OCI-LY1 (cell line): Measurements from ENCODE around the gene SESN1.

Experiments used
- H2AFZ ChIP-seq: fragments of 200-600 bp; sonication (generic), shearing (Covaris generic); 2 replicates; pipeline ENCODE4 v1.6.0; 2014; ENCODE audit warnings: antibody characterized with exemption, mild to moderate bottlenecking, low read length
- H3F3A ChIP-seq: fragments of 200-600 bp; sonication (generic), shearing (Covaris generic); 2 replicates; pipeline ENCODE4 v1.6.0; 2014; ENCODE audit warnings: mild to moderate bottlenecking, antibody characterized with exemption, low read length, moderate library complexity; ENCODE audit not compliant: insufficient read depth
- H3K27ac ChIP-seq: fragments of 200-600 bp; sonication (generic); 2 replicates; pipeline ENCODE4 v1.5.1; 2014; ENCODE audit warnings: low read length, mixed run types, mild to moderate bottlenecking, low read depth; ENCODE audit not compliant: poor library complexity, severe bottlenecking
- H3K27me3 ChIP-seq: fragments of 200-600 bp; sonication (generic); 2 replicates; pipeline ENCODE4 v1.6.0; 2014; ENCODE audit warnings: antibody characterized with exemption, mild to moderate bottlenecking, low read length, moderate library complexity; ENCODE audit not compliant: insufficient read depth
- H3K36me3 ChIP-seq: fragments of 200-600 bp; sonication (generic); 2 replicates; pipeline ENCODE4 v1.6.1; 2014; ENCODE audit warnings: mild to moderate bottlenecking, antibody characterized with exemption, low read length, moderate library complexity, mixed read lengths; ENCODE audit not compliant: insufficient read depth
- H3K4me1 ChIP-seq: fragments of 200-600 bp; sonication (generic); 2 replicates; pipeline ENCODE4 v1.5.1; 2014; ENCODE audit warnings: mild to moderate bottlenecking, low read length, moderate library complexity; ENCODE audit not compliant: insufficient read depth, severe bottlenecking
- H3K4me2 ChIP-seq: fragments of 200-600 bp; sonication (generic), shearing (Covaris generic); 2 replicates; pipeline ENCODE4 v1.6.1; 2014; ENCODE audit warnings: low read length
- H3K4me3 ChIP-seq: fragments of 200-600 bp; sonication (generic); 2 replicates; pipeline ENCODE4 v1.5.1; 2014; ENCODE audit warnings: low read length, low read depth, mild to moderate bottlenecking, mixed read lengths; ENCODE audit not compliant: poor library complexity, severe bottlenecking
- H3K79me2 ChIP-seq: fragments of 200-600 bp; shearing (Covaris generic); 2 replicates; pipeline ENCODE4 v1.6.1; 2016; ENCODE audit warnings: mixed run types, low read length, mixed read lengths; ENCODE audit not compliant: insufficient read depth
- H3K9ac ChIP-seq: fragments of 200-600 bp; sonication (generic), shearing (Covaris generic); 2 replicates; pipeline ENCODE4 v1.6.1; 2014; ENCODE audit warnings: mild to moderate bottlenecking, low read length, mixed read lengths
- H3K9me2 ChIP-seq: fragments of 200-600 bp; sonication (generic), shearing (Covaris generic); 2 replicates; pipeline ENCODE4 v1.6.1; 2014; ENCODE audit warnings: low read depth, mild to moderate bottlenecking, low read length, mixed read lengths
- H3K9me3 ChIP-seq: fragments of 200-600 bp; shearing (Covaris generic); 2 replicates; pipeline ENCODE4 v1.6.1; 2014; ENCODE audit warnings: low read length, mixed read lengths
- H4K20me1 ChIP-seq: fragments of 200-600 bp; sonication (generic), shearing (Covaris generic); 2 replicates; pipeline ENCODE4 v1.6.0; 2016; ENCODE audit warnings: mild to moderate bottlenecking, low read length; ENCODE audit not compliant: insufficient read depth
- CTCF ChIP-seq: fragments of 200-600 bp; sonication (generic), shearing (Covaris generic); IDR thresholded peaks from 2 replicates; pipeline ENCODE4 v1.5.1; 2017; ENCODE audit warnings: mild to moderate bottlenecking, antibody characterized with exemption, low read length, moderate library complexity, mixed read lengths
- EZH2 ChIP-seq: fragments of 200-600 bp; sonication (generic), shearing (Covaris generic); IDR thresholded peaks from 2 replicates; pipeline ENCODE4 v1.8.0; 2017; ENCODE audit warnings: borderline replicate concordance, mixed run types, mild to moderate bottlenecking, antibody characterized with exemption, low read length, moderate library complexity, mixed read lengths

Gene SESN1

DNA sequence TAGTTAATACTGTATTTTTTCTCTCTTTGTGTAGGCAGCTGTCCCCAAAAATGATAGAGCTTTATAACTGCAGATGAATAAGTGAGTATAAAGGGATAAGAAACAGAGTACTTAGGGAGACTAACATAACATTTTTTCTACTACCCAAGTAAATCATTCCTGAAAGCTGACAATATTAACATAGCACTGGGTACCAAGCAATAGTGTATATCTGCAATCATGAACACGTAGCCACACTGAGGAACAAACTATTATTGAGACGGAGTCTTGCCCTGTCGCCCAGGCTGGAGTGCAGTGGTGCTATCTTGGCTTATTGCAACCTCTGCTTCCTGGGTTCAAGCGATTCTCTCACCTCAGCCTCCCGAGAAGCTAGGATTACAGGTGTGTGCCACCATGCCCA lies 105.9 kb downstream of the SESN1 start:
- Histone ChIP-seq H2AFZ (no peak overlapping the region), H3K79me2 (no peaks in the 10 kb centered on the region), H3K27me3 (no peaks in the 10 kb centered on the region), H3K4me3 (no peak overlapping the region), H3K9me2 (no peaks in the 10 kb centered on the region), H3K9me3 (no peaks in the 10 kb centered on the region), H3F3A (no peaks in the 10 kb centered on the region), H3K27ac (no peak overlapping the region), H3K4me1 (no peaks in the 10 kb centered on the region), H3K9ac (no peak overlapping the region), H3K36me3 (peaks cover 48% of the 10 kb centered on the region; the same call in 1 of the 2 replicates), H4K20me1 (no peaks in the 10 kb centered on the region), H3K4me2 (no peak overlapping the region)
- TF ChIP-seq CTCF (no peak), EZH2 (no peak)

DNA sequence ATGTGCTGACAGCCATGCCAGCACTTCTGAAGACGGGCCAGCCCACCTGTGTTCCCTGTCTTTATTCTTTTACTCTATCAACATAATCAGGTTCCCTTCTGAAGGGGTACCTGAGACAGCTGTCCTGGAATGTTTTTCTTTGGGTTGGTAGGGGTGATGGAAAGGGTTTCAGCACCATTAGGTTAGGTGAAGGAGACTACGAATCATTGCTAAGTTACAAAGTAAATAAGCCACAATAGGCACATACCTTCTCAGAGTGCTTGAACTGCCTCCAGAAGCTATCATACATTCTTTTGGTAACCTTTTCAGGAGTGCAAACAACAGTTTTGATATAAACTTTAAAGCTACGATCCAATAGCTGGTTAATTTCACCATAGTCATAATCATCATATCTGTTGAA lies 106.3 kb downstream of the SESN1 start:
- Histone ChIP-seq H3K4me3 (no peak overlapping the region), H3K4me1 (no peaks in the 10 kb centered on the region), H3K27ac (no peak overlapping the region), H3K79me2 (no peaks in the 10 kb centered on the region), H3F3A (no peaks in the 10 kb centered on the region), H3K27me3 (no peaks in the 10 kb centered on the region), H3K9me2 (no peaks in the 10 kb centered on the region), H3K9me3 (no peaks in the 10 kb centered on the region), H4K20me1 (no peaks in the 10 kb centered on the region), H3K9ac (no peak overlapping the region), H3K36me3 (peaks cover 44% of the 10 kb centered on the region; the same call in 1 of the 2 replicates), H2AFZ (no peak overlapping the region), H3K4me2 (no peak overlapping the region)
- no peak for TF ChIP-seq EZH2
- TF ChIP-seq CTCF, result no peak

- H3K36me3 ChIP-seq, result peaks cover 35% of the 10 kb centered on the region; the same call in 1 of the 2 replicates
- no peak overlapping the region for H3K27ac ChIP-seq
- H3K79me2 ChIP-seq, result no peaks in the 10 kb centered on the region
- no peaks in the 10 kb centered on the region for H3K9me3 ChIP-seq
- H3K27me3 ChIP-seq, result no peaks in the 10 kb centered on the region
- no peak overlapping the region for H3K4me3 ChIP-seq
- no peak for TF ChIP-seq CTCF
- no peak for TF ChIP-seq EZH2
- no peaks in the 10 kb centered on the region for H3F3A ChIP-seq
- H3K9ac ChIP-seq, result no peak overlapping the region
- H4K20me1 ChIP-seq, result no peaks in the 10 kb centered on the region
- H3K9me2 ChIP-seq, result no peaks in the 10 kb centered on the region
- H2AFZ ChIP-seq, result no peak overlapping the region
- H3K4me2 ChIP-seq, result no peak overlapping the region
- no peaks in the 10 kb centered on the region for H3K4me1 ChIP-seq
Measured at GRCh38 chr6:108987156-108987555, 107.5 kb downstream of the SESN1 start.
